ENCODE results near the gene CCDC78.

Gene CCDC78

DNA sequence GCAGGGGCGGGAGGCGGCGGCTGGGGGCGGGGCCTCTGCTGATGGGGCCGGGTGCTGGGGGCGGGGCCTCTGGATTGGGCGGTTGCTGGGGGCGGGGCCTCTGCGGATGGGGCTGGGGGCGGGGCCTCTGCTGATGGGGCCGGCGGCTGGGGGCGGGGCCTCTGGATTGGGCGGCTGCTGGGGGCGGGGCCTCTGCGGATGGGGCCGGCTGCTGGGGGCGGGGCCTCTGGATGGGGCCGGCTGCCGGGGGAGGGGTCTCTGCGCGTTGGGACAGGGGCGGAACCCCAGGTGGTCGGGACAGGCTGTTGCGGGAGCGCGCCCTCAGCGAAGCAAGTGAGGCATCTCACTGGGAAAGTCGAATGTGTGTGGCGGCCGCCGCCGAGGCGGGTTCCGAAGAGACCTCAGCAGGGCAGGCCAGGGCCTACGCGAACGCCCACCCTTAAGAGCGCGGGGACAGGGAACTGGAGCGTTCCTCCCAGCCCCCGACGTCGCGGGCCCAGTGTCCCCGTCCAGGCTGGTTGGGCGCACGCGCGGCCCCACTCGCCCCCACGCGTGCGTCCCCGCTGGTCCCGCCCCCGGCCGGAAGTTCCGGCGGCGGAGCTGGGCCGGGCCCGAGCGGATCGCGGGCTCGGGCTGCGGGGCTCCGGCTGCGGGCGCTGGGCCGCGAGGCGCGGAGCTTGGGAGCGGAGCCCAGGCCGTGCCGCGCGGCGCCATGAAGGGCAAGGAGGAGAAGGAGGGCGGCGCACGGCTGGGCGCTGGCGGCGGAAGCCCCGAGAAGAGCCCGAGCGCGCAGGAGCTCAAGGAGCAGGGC lies 46.2 kb downstream of the CCDC78 start, which contains the start of gene STUB1:
Gene STUB1 (plus strand): TSS at position 597 of the 811 bp plus-strand sequence. CDS start 116 bp downstream, at position 713.
- H4K20me1 ChIP-seq (ENCODE audit: insufficient read depth, low read length), result no peaks in the 10 kb centered on the region
- 0 out of 2 replicates have a peak, but pooled peaks cover 4% of the 10 kb centered on the region for H3F3A ChIP-seq (ENCODE audit: insufficient read depth, low read length)
- H3K36me3 ChIP-seq (replicated peaks; ENCODE audit: insufficient read depth, low read length), result no peaks in the 10 kb centered on the region
- H3K79me2 ChIP-seq (ENCODE audit: low read length), result peaks cover 32% of the 10 kb centered on the region
- H3K4me1 ChIP-seq (ENCODE audit: low read length), result peaks cover 8% of the 10 kb centered on the region; the same call in 1 of the 2 replicates
- peak within 1 kb of the TSS; percentile 84 for H3K4me3 ChIP-seq (ENCODE audit: low read length)
- DNase-seq, result peak; percentile 81
- peak within 1 kb of the TSS; percentile 71; the same call in 1 of the 2 replicates for H3K27ac ChIP-seq (ENCODE audit: low read length)
- peak within 1 kb of the TSS; percentile 93 for H3K4me2 ChIP-seq (ENCODE audit: low read depth, low read length)
- TF ChIP-seq, protein P1, sequence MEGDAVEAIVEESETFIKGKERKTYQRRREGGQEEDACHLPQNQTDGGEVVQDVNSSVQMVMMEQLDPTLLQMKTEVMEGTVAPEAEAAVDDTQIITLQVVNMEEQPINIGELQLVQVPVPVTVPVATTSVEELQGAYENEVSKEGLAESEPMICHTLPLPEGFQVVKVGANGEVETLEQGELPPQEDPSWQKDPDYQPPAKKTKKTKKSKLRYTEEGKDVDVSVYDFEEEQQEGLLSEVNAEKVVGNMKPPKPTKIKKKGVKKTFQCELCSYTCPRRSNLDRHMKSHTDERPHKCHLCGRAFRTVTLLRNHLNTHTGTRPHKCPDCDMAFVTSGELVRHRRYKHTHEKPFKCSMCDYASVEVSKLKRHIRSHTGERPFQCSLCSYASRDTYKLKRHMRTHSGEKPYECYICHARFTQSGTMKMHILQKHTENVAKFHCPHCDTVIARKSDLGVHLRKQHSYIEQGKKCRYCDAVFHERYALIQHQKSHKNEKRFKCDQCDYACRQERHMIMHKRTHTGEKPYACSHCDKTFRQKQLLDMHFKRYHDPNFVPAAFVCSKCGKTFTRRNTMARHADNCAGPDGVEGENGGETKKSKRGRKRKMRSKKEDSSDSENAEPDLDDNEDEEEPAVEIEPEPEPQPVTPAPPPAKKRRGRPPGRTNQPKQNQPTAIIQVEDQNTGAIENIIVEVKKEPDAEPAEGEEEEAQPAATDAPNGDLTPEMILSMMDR (IDR thresholded peaks at IDR 0.05; ENCODE audit: low read length), result no peak
- TF ChIP-seq EZH2phosphoT487 (IDR thresholded peaks at IDR 0.05; ENCODE audit: low read length) (no peak), EZH2 (optimal IDR thresholded peaks at IDR 0.05; ENCODE audit: low read depth, low read length) (no peak)
- no peaks in the 10 kb centered on the region for H3K9me2 ChIP-seq (replicated peaks; ENCODE audit: insufficient read depth, low read length)
- peak within 1 kb of the TSS; percentile 86 for H2AFZ ChIP-seq (ENCODE audit: low read length)
- H3K9ac ChIP-seq (ENCODE audit: low read length), result peak within 1 kb of the TSS; percentile 72
- no peaks in the 10 kb centered on the region for H3K9me3 ChIP-seq (replicated peaks; ENCODE audit: insufficient read depth, low read length)
- H3K27me3 ChIP-seq (replicated peaks; ENCODE audit: insufficient read depth, low read length), result no peaks in the 10 kb centered on the region

DNA sequence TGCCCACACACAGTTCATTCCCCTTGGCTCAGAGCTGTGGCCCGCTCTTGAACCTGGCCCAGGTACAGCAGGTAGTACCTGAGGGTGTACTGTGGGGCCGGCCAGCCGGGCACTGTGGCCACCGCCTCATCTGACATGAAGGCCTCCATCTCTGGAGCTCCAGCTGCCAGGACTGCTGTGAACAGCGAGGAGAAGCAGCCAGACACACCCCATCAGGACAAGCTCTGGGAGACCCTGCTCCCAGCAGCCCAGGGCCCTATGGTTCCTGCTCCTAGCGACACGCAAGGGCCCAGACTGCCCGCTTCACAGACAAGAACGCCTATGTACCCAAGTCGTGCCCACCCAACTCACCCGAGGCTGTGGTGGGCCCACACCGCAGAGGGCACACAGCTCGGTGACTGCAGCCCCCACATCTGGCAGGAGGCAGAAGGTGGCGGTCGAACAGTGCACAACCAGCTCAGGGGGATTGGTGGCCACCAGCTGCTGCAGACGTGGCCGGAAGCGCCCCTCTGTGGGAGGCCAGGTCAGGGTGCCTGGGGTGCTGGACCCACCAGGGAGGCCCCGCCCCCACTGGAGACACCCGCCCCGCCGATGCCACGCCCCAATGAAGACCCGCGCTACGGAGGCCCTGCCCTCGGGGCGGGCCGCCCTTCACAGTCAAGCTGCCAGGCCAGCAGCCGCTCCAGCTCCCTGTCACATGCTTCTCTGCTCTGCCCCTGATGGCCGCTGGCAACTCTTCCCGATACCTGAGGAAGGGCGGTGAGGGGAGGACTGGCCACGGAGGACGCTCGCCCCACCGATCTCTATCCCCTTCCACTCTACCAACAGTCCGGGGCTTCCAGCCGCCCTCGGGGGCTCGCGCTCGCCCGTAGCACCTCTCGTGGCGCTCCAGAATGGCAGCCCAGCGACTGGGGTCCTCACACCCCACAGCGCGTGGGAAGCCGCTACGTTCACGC lies 47.1 kb downstream of the CCDC78 start:
- no peak overlapping the region for H3K27ac ChIP-seq (ENCODE audit: low read length)

DNA sequence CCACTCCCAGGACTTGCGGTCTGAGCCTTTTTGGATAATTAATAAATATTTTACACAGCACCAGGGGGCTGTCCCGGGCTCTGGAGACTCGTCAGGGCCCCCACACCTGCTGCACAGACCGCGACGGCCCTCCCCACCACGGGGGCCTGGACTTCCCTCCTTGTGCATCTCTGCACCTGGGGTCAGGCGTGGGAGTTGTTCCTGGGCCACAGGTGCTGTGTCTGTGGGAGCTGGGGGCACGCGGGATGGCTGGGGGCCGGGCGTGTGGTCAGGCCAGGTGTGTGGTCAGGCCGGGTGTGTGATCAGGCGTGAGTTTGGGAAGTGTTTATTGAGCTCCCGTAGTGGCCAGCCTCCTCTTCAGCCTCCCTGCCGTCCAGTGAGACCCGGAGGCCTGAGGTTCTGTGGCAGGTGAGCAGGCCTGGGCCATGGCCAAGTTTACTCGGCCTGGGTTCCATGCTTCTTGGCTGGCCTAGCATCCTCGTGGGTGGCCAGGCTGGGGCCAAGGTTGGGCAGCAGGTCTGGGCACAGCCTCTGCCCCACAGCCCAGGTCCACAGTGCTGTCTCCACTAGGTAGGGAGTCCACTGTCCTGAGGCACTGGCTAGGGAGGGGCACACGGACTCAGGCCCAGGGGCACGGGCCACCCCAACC lies 47.9 kb downstream of the CCDC78 start:
- H3K9me2 ChIP-seq (replicated peaks; ENCODE audit: insufficient read depth, low read length), result no peaks in the 10 kb centered on the region
- DNase-seq, result no peak
- no peaks in the 10 kb centered on the region for H3K36me3 ChIP-seq (replicated peaks; ENCODE audit: insufficient read depth, low read length)
- H3K9ac ChIP-seq (ENCODE audit: low read length), result no peak overlapping the region
- no peaks in the 10 kb centered on the region for H3K9me3 ChIP-seq (replicated peaks; ENCODE audit: insufficient read depth, low read length)
- H3K4me2 ChIP-seq (ENCODE audit: low read depth, low read length), result no peak overlapping the region
- H3F3A ChIP-seq (ENCODE audit: insufficient read depth, low read length), result 0 out of 2 replicates have a peak, but pooled peaks cover 4% of the 10 kb centered on the region
- H2AFZ ChIP-seq (ENCODE audit: low read length), result no peak overlapping the region
- no peaks in the 10 kb centered on the region for H4K20me1 ChIP-seq (ENCODE audit: insufficient read depth, low read length)
- no peaks in the 10 kb centered on the region for H3K27me3 ChIP-seq (replicated peaks; ENCODE audit: insufficient read depth, low read length)
- no peak overlapping the region for H3K4me3 ChIP-seq (ENCODE audit: low read length)
- TF ChIP-seq, protein P1 (IDR thresholded peaks at IDR 0.05; ENCODE audit: low read length), result no peak
- TF ChIP-seq EZH2phosphoT487 (IDR thresholded peaks at IDR 0.05; ENCODE audit: low read length) (no peak), EZH2 (optimal IDR thresholded peaks at IDR 0.05; ENCODE audit: low read depth, low read length) (no peak)
- no peak overlapping the region for H3K27ac ChIP-seq (ENCODE audit: low read length)
- peaks cover 8% of the 10 kb centered on the region; the same call in 1 of the 2 replicates for H3K4me1 ChIP-seq (ENCODE audit: low read length)
- peaks cover 28% of the 10 kb centered on the region for H3K79me2 ChIP-seq (ENCODE audit: low read length)

More for the DNA sequence above, 47.1 kb downstream of the CCDC78 start:
- Histone ChIP-seq H3K9me3 (replicated peaks; ENCODE audit: insufficient read depth, low read length) (no peaks in the 10 kb centered on the region), H3K36me3 (replicated peaks; ENCODE audit: insufficient read depth, low read length) (no peaks in the 10 kb centered on the region), H3F3A (ENCODE audit: insufficient read depth, low read length) (0 out of 2 replicates have a peak, but pooled peaks cover 4% of the 10 kb centered on the region), H4K20me1 (ENCODE audit: insufficient read depth, low read length) (no peaks in the 10 kb centered on the region), H3K4me2 (ENCODE audit: low read depth, low read length) (peak overlapping the region; percentile 59; the same call in 1 of the 2 replicates), H3K79me2 (ENCODE audit: low read length) (peaks cover 32% of the 10 kb centered on the region), H3K9ac (ENCODE audit: low read length) (no peak overlapping the region), H3K9me2 (replicated peaks; ENCODE audit: insufficient read depth, low read length) (no peaks in the 10 kb centered on the region), H3K4me1 (ENCODE audit: low read length) (peaks cover 8% of the 10 kb centered on the region; the same call in 1 of the 2 replicates), H3K4me3 (ENCODE audit: low read length) (no peak overlapping the region), H2AFZ (ENCODE audit: low read length) (peak overlapping the region; percentile 58; the same call in 1 of the 2 replicates), H3K27me3 (replicated peaks; ENCODE audit: insufficient read depth, low read length) (no peaks in the 10 kb centered on the region)
- DNase-seq, result no peak
- TF ChIP-seq, protein P1 (IDR thresholded peaks at IDR 0.05; ENCODE audit: low read length), result no peak
